GM12891 (cell line): ENCODE data around the gene SCAPER.

Experiments used
- POLR2A ChIP-seq: IDR thresholded peaks from 2 replicates; pipeline ENCODE4 v1.6.1; 2011; ENCODE audit warnings: low read depth, low read length, control low read depth
- POLR2AphosphoS5 ChIP-seq: IDR thresholded peaks from 2 replicates; pipeline ENCODE4 v1.6.1; 2011; ENCODE audit warnings: low read depth, low read length, control low read depth
- SPI1 ChIP-seq: IDR thresholded peaks from 2 replicates; pipeline ENCODE4 v1.6.1; 2011; ENCODE audit warnings: low read depth, low read length, control low read depth
- TAF1 ChIP-seq: IDR thresholded peaks from 2 replicates; pipeline ENCODE4 v1.6.1; 2011; ENCODE audit warnings: low read depth, low read length, control low read depth

- TF ChIP-seq TAF1 (no peak), POLR2A (no peak), POLR2AphosphoS5 (no peak), SPI1 (no peak)
Observed at GRCh38 chr15:76460347-76460746, 444.8 kb downstream of the SCAPER start.
